Thymus (tissue), 11 donors: ENCODE measurements around the gene PLA2G7. TPM values are rescaled to one million over a fixed set of nuclear protein-coding genes. Genes with fewer than 3 reads are reported as not detected.
"Not testable (repeated sequence)": the region's sequence is repeated elsewhere in the genome, so short reads cannot be mapped to it uniquely, and the experiment has no call there.

Source experiments
- DNase-seq, 9 donors: peaks; one replicate each; pipeline ENCODE4 v3.0.0-alpha.2; 2013; ENCODE audit warnings: low spot score in 9 of 9, low read depth in 6 of 9, missing footprints in 1 of 9
- H3K27ac ChIP-seq, 2 donors: one replicate each; pipeline ENCODE4 v1.5.1; 2013; ENCODE audit warnings: control low read depth in 1 of 2, low read depth in 1 of 2, low read length in 1 of 2, mild to moderate bottlenecking in 1 of 2, moderate library complexity in 1 of 2
- H3K27me3 ChIP-seq, 2 donors: one replicate each; pipeline ENCODE4 v1.5.1; 2013; ENCODE audit warnings: low read length in 1 of 2; ENCODE audit not compliant: control insufficient read depth in 2 of 2, insufficient read depth in 1 of 2
- H3K36me3 ChIP-seq, 2 donors: one replicate each; pipeline ENCODE4 v1.5.1; 2013; ENCODE audit warnings: low read length in 1 of 2, mild to moderate bottlenecking in 1 of 2, moderate library complexity in 1 of 2; ENCODE audit not compliant: control insufficient read depth in 2 of 2, insufficient read depth in 2 of 2
- H3K4me1 ChIP-seq, 2 donors: one replicate each; pipeline ENCODE4 v1.5.1; 2013; ENCODE audit warnings: low read length in 2 of 2; ENCODE audit not compliant: control insufficient read depth in 2 of 2, insufficient read depth in 2 of 2
- H3K4me3 ChIP-seq, 2 donors: one replicate each; pipeline ENCODE4 v1.5.1; 2013; ENCODE audit warnings: low read length in 2 of 2, control low read depth in 1 of 2, mild to moderate bottlenecking in 1 of 2
- H3K9me3 ChIP-seq, 2 donors: one replicate each; pipeline ENCODE4 v1.5.1; 2013; ENCODE audit warnings: low read length in 1 of 2, mild to moderate bottlenecking in 1 of 2; ENCODE audit not compliant: control insufficient read depth in 2 of 2, insufficient read depth in 1 of 2
- WGBS: extraction: QIAGEN DNeasy Blood & Tissue Kit; methylation state at CpG from one replicate; pipeline ENCODE4 v1.1.7; 2013; 5-methylcytosine and 5-hydroxymethylcytosine counted together
- polyA plus RNA-seq: library from polyadenylated mRNA; stranded (reverse); fragments of 200-250 nt; gene quantifications from one replicate; pipeline ENCODE4 v1.2.3, GENCODE V29; 2013
- total RNA-seq: library from RNA; stranded (reverse); fragments of 120-200 nt; gene quantifications from one replicate; pipeline ENCODE4 v1.2.4, GENCODE V29; 2013
- donor health status: healthy.

Gene PLA2G7
- total and polyA plus RNA-seq, 2 donors, result 9.3 to 26.1 TPM

- no peak overlapping the region for H3K4me3 ChIP-seq
- no peaks in the 10 kb centered on the region for H3K27me3 ChIP-seq
- peak in 2 of 9 donors; percentile 5 to 48 for DNase-seq
- peaks cover 0 to 3% of the 10 kb centered on the region in 2 donors for H3K4me1 ChIP-seq
- WGBS, result 35% methylated on average over 2 of the region's 2 CpGs
- H3K9me3 ChIP-seq, result no peaks in the 10 kb centered on the region
- peak overlapping the region in 1 of 2 donors; percentile 52 for H3K27ac ChIP-seq
- H3K36me3 ChIP-seq, result no peaks in the 10 kb centered on the region
These were observed 37.6 kb upstream of the PLA2G7 start for GRCh38 chr6:46772762-46773161.

- H3K27me3 ChIP-seq, result no peaks in the 10 kb centered on the region
- H3K27ac ChIP-seq, result no peak overlapping the region
- H3K4me1 ChIP-seq, result peaks cover 0 to 3% of the 10 kb centered on the region in 2 donors
- DNase-seq, result no peak
- H3K4me3 ChIP-seq, result no peak overlapping the region
- WGBS, result 95% methylated on average over 1 of the region's 1 CpG
- H3K9me3 ChIP-seq, result no peaks in the 10 kb centered on the region
- no peaks in the 10 kb centered on the region for H3K36me3 ChIP-seq
These were observed 36.8 kb upstream of the PLA2G7 start for GRCh38 chr6:46772016-46772415.

GRCh38 chr6:46764961-46765360 lies 29.8 kb upstream of the PLA2G7 start:
- no peak overlapping the region for H3K4me3 ChIP-seq
- 97% methylated on average over 5 of the region's 5 CpGs for WGBS
- H3K27me3 ChIP-seq, result no peaks in the 10 kb centered on the region
- no peaks in the 10 kb centered on the region for H3K4me1 ChIP-seq
- H3K9me3 ChIP-seq, result no peaks in the 10 kb centered on the region
- DNase-seq, result no peak
- no peak overlapping the region for H3K27ac ChIP-seq
- no peaks in the 10 kb centered on the region for H3K36me3 ChIP-seq

DNA sequence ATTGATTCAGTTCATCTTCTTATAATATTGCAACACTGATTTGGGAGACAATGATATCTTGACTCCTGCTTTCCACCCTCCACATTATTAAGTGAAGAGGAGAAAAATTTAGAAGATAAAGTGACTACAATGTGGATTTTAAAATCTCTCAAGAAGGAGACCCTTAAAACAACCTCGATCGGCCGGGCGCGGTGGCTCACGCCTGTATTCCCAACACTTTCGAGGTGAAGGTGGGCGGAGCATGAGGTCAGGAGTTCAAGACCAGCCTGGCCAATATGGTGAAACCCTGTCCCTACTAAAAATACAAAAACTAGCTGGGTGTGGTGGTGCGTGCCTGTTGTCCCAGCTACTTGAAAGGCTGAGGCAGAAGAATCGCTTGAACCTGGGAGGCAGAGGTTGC lies 29.1 kb upstream of the PLA2G7 start:
- not testable (repeated sequence) for H3K27me3 ChIP-seq, H3K27ac ChIP-seq, H3K9me3 ChIP-seq, H3K4me3 ChIP-seq, H3K4me1 ChIP-seq, DNase-seq, H3K36me3 ChIP-seq
- 96% methylated on average over 10 of the region's 10 CpGs for WGBS

DNA sequence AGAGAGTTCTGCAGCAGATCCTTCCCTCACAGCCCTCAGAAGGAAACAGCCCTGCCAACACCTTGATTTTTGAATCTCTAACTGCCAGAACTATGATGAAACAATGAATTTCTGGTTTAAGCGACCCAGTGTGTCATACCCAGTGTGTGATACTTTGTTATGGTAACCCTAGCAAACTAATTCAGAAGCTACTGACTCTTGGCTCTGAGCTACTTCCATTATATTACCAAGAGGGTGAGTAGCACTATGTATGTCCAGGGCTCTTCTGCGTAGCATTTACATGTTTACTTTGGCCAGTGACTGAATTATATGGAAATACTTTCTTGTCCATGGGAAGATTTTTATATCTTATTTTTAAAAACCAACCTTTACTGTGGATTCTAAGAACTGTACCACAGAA lies 28.3 kb upstream of the PLA2G7 start:
- Histone ChIP-seq H3K27ac (no peak overlapping the region), H3K27me3 (no peaks in the 10 kb centered on the region), H3K4me1 (no peaks in the 10 kb centered on the region), H3K4me3 (no peak overlapping the region), H3K9me3 (no peaks in the 10 kb centered on the region), H3K36me3 (no peaks in the 10 kb centered on the region)
- WGBS, result 94% methylated on average over 2 of the region's 2 CpGs
- DNase-seq, result no peak

- DNase-seq, result no peak
- H3K4me1 ChIP-seq, result no peaks in the 10 kb centered on the region
- 95% methylated on average over 3 of the region's 3 CpGs for WGBS
- no peaks in the 10 kb centered on the region for H3K36me3 ChIP-seq
- H3K27me3 ChIP-seq, result no peaks in the 10 kb centered on the region
- no peak overlapping the region for H3K4me3 ChIP-seq
- H3K27ac ChIP-seq, result no peak overlapping the region
- no peaks in the 10 kb centered on the region for H3K9me3 ChIP-seq
These were observed 25.8 kb upstream of the PLA2G7 start for GRCh38 chr6:46760925-46761324.

- Histone ChIP-seq H3K27ac (no peak overlapping the region), H3K27me3 (no peaks in the 10 kb centered on the region)
These were observed 24.0 kb upstream of the PLA2G7 start for GRCh38 chr6:46758960-46759753.

DNA sequence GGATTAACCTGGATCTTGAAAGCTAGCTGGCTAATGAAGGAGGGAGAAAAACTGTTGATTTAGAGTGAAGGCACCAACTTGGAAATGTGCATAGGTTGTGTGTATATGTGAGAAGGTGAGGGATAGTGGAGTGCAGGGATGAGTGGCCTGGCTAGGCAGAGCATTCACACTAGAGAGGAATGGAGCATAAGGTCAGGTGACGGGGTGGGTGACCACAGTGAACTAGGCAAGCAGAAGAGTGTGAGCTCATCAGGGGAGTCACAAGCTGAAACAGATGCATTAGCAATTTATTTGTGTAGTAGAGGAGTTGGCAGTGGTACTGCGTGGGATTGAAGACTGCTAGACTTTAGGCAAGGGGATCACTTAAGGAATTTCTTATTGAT lies 22.0 kb upstream of the PLA2G7 start:
- no peak overlapping the region for H3K4me3 ChIP-seq
- 94% methylated on average over 2 of the region's 2 CpGs for WGBS
- no peak overlapping the region for H3K27ac ChIP-seq
- H3K27me3 ChIP-seq, result no peaks in the 10 kb centered on the region
- no peaks in the 10 kb centered on the region for H3K9me3 ChIP-seq
- no peaks in the 10 kb centered on the region for H3K4me1 ChIP-seq
- no peaks in the 10 kb centered on the region for H3K36me3 ChIP-seq
- DNase-seq, result no peak

More at GRCh38 chr6:46758960-46759753, 24.0 kb upstream of the PLA2G7 start:
- Histone ChIP-seq H3K9me3 (no peaks in the 10 kb centered on the region), H3K4me1 (no peaks in the 10 kb centered on the region), H3K4me3 (no peak overlapping the region), H3K36me3 (no peaks in the 10 kb centered on the region)
- no peak for DNase-seq
- WGBS, result 97% methylated on average over 4 of the region's 4 CpGs

- Histone ChIP-seq H3K9me3 (no peaks in the 10 kb centered on the region), H3K4me1 (no peaks in the 10 kb centered on the region), H3K4me3 (no peak overlapping the region), H3K27ac (no peak overlapping the region), H3K27me3 (no peaks in the 10 kb centered on the region), H3K36me3 (no peaks in the 10 kb centered on the region)
- DNase-seq, result no peak
- 93% methylated on average over 7 of the region's 7 CpGs for WGBS
These were observed 21.5 kb upstream of the PLA2G7 start for GRCh38 chr6:46756469-46757213.
